ENCODE measurements around the gene LUC7L3. TPM values are rescaled to one million over a fixed set of nuclear protein-coding genes. Genes with fewer than 3 reads are reported as not detected.

Gene LUC7L3
- polyA plus RNA-seq, 3 donors = 14.6 to 49.8 (median 17.1) TPM

GRCh38 chr17:50805486-50805885, 86.1 kb downstream of the LUC7L3 start:
- Histone ChIP-seq H3K27ac (ENCODE audit: low read depth in 1 of 2, low read length in 2 of 2) (no peak overlapping the region), H2AFZ (ENCODE audit: insufficient read depth, low read depth, low read length, poor library complexity, severe bottlenecking) (no peak overlapping the region), H3K4me2 (replicated peaks; ENCODE audit: extremely low read depth, low read length, poor library complexity, severe bottlenecking) (no peak overlapping the region), H3K9me3 (replicated peaks in 1 of 2; ENCODE audit: control insufficient read depth in 1 of 2, insufficient read depth in 1 of 2, low read length in 2 of 2) (no peaks in the 10 kb centered on the region), H4K20me1 (ENCODE audit: insufficient read depth, low read length) (no peaks in the 10 kb centered on the region), H3K79me2 (ENCODE audit: insufficient read depth, low read length) (no peaks in the 10 kb centered on the region), H3K9ac (ENCODE audit: insufficient read depth, low read length, poor library complexity, severe bottlenecking) (no peak overlapping the region), H3K27me3 (ENCODE audit: control insufficient read depth in 2 of 2, insufficient read depth in 2 of 2, low read length in 2 of 2) (no peaks in the 10 kb centered on the region), H3K36me3 (replicated peaks in 1 of 2; ENCODE audit: control insufficient read depth in 1 of 2, insufficient read depth in 2 of 2, low read length in 2 of 2) (no peaks in the 10 kb centered on the region), H3K4me1 (ENCODE audit: control insufficient read depth in 1 of 2, insufficient read depth in 2 of 2, low read length in 2 of 2) (no peaks in the 10 kb centered on the region), H3K4me3 (replicated peaks in 1 of 3; ENCODE audit: low read depth in 2 of 3, low read length in 3 of 3) (no peak overlapping the region)
- DNase-seq = no peak
- Mint-ChIP-seq H3K4me1 (peaks cover 2% of the 10 kb centered on the region), H3K9me3 (no peaks in the 10 kb centered on the region), H3K4me3 (no peak overlapping the region), H3K27me3 (ENCODE audit: low read depth in 3 of 3) (peaks cover 3 to 11% (median 6%) of the 10 kb centered on the region in 3 donors), H3K36me3 (no peaks in the 10 kb centered on the region), H3K27ac (no peak overlapping the region)
- TF ChIP-seq CTCF (IDR thresholded peaks at IDR 0.05) = no peak
- intact Hi-C loops (cut with micrococcal nuclease) = no loop called here
- WGBS (ENCODE audit: insufficient coverage) = 100% methylated on average over 2 of the region's 6 CpGs

Small RNA genes within 50 kb of the gene (small RNA-seq; reads per million reads assigned to genes)
- gene AC005921.1 (ENCODE audit: insufficient read length, low read depth) (not detected), gene MIR8059 (ENCODE audit: insufficient read length, low read depth) (not detected), gene RF00019 (ENCODE audit: insufficient read length, low read depth) (not detected)

Other genes starting within 250 kb of the LUC7L3 start
- gene RSAD1, start 240.7 kb upstream of the LUC7L3 start, polyA plus RNA-seq = 10 to 100 TPM; 20.6 to 40.0 (median 21.2) TPM
- gene MYCBPAP, start 211.2 kb upstream of the LUC7L3 start, polyA plus RNA-seq = not detected
- not detected for gene EPN3, start 186.9 kb upstream of the LUC7L3 start, polyA plus RNA-seq
- 10 to 100 TPM in 2 of 3 donors, 1 to 10 TPM in 1; 9.3 to 37.8 (median 12.2) TPM for gene SPATA20, start 172.4 kb upstream of the LUC7L3 start, polyA plus RNA-seq
- under 1 TPM in 1 of 3 donors, not detected in 2; 0.03 TPM for gene CACNA1G, start 158.9 kb upstream of the LUC7L3 start, polyA plus RNA-seq
- 10 to 100 TPM in 2 of 3 donors, 1 to 10 TPM in 1; 2.7 to 74.5 (median 11.4) TPM for gene ABCC3, start 84.7 kb upstream of the LUC7L3 start, polyA plus RNA-seq
- 10 to 100 TPM in 1 of 3 donors, 1 to 10 TPM in 2; 3.4 to 21.8 (median 3.4) TPM for gene ANKRD40, start 11.7 kb upstream of the LUC7L3 start, polyA plus RNA-seq
- not detected for gene ANKRD40CL, start 47.9 kb downstream of the LUC7L3 start, polyA plus RNA-seq
- gene WFIKKN2, start 116.0 kb downstream of the LUC7L3 start, polyA plus RNA-seq = under 1 TPM in 1 of 3 donors, not detected in 2; 0.03 TPM
- gene TOB1, start 146.8 kb downstream of the LUC7L3 start, polyA plus RNA-seq = 100 to 1,000 TPM in 1 of 3 donors, 10 to 100 TPM in 2; 18.5 to 107 (median 41.0) TPM

All from CD14-positive monocyte (primary cell).